Inflammatory macrophage treated with lipopolysaccharide for 1 hour (primary cell): Measurements from ENCODE around the gene GPR156.
A peak's percentile ranks its signal among the peaks of the same experiment; 100 is the strongest.
"Not testable (repeated sequence)": the region's sequence is repeated elsewhere in the genome, so short reads cannot be mapped to it uniquely, and the experiment has no call there.

Experiments used
- DNase-seq, 2 donors: peaks; one replicate each; pipeline ENCODE4 v3.0.0-alpha.2; 2020 to 2022

GPR156 gene

DNA sequence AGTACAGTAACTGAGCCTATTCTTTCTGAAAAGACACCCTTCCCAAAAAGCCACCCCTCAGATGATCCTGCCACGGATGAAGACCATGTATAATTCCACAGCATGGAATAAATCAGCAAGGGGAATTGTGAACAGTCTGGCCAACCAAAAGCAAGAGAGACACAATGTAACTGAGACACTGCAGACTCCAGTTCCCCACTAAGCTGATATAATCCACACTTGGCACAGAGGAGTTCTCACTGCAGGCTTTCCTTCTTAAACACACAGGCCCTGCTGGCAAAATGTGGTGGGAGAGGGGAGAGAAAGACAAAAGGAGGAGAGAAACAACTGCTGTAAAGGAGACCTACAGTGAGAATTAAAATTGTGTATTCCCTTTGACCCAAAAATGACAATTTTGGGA is 12.7 kb downstream of the GPR156 start:
- no peak for DNase-seq

GRCh38 chr3:120265989-120266388 is 19.0 kb downstream of the GPR156 start:
- DNase-seq, result no peak

- DNase-seq, result no peak
Observed at GRCh38 chr3:120264963-120265362, 20.1 kb downstream of the GPR156 start.

DNA sequence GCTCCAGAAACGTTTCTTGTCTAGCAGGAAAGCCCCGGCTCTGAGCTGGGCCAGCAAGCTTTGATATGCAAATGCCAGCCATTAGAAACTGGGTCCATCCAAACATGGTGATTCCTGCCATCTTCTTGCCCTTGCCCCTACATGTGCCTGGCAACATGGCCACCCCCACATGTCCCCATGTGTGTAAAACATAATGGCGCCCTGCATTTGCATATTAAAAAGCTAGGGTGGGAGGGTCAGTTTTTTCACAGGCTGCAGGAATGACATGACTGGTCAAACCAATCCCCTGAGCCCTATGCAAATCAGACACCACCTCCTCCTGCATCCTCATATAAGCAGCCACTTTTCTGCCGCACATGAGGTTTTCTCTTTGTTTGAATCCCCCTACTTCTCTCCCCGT is 21.2 kb downstream of the GPR156 start:
- DNase-seq, result no peak

- no peak for DNase-seq
Observed at GRCh38 chr3:120258009-120258408, 27.0 kb downstream of the GPR156 start.

GRCh38 chr3:120245386-120245785 is 39.6 kb downstream of the GPR156 start:
- no peak for DNase-seq

DNA sequence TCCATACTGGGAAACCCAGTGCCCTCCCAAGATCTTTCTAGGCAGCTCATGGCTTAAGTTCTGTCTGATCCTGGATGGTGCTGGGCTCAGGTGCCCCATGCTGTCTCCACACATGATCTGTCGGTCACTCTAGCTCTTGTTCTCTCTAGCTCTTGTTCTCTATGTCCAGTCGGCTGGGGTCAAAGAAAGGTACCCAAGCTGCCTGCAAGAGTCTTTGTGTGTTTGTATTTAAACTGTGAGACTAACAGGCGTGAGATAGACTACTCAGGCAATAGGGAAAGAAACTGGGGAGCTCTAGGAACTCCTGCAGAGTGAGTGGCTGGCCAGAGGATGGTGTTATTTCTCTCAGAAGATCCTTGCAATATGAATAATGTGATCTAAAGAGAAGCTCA is 40.2 kb downstream of the GPR156 start:
- DNase-seq, result no peak

DNA sequence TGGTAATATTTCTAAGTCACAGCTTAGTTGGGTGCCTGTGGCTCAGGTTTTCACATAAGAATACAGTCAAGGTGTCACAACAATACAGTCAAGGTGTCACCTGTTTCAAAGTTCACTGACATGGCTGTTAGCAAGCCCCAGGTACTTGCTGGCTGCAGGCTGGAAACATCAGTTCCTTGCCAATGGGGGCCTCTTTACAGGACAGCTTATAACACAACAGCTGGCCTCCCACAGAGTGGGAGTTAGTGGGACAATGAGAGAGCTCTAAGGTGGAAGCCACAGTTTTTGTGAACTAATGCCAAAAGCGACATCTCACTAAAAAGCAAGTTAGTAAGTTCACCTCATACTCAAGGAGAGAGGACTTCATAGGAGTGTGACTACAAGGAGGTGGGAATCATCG is 45.4 kb downstream of the GPR156 start:
- no peak for DNase-seq

- no peak for DNase-seq
Observed at GRCh38 chr3:120227710-120228347, 57.2 kb downstream of the GPR156 start.

DNA sequence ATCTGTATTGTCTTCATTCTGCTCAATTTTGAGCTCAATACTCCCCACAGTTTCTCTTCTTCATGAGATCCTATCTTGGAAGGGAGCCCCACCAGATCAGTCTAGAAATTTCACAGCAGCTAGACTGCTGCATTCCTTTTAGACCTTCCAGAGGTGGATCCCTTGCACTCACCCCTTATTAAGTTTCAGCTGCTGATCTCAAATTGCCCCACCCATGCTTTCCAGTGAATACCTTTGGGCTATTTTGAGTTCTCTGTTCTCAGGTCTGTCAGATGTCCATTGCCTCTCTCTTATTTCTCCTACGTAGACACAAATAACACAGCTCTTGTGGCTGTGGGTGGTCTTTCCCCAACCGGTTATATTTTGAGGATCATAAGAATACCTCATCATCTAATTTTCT is 60.8 kb downstream of the GPR156 start:
- no peak for DNase-seq

DNA sequence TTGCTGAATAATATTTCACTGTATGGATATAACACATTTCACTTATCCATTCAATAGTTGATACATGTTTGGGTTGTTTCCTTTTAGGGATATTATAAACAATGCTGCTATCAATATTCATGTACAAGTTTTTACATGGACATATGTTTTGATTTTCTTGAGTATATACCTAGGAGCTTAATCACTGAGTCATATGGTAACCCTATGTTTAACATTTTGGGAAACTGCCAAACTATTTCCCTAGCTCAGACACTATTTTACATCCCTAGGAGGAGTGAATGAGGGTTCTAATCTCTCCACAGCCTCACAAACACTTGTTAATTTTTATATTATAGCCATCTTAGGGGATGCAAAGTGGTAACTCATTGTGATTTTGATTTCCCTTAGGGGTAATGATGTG is 66.0 kb downstream of the GPR156 start:
- DNase-seq, result no peak

- not testable (repeated sequence) for DNase-seq
Observed at GRCh38 chr3:120216633-120217032, 68.4 kb downstream of the GPR156 start.

GRCh38 chr3:120214176-120214575 is 70.8 kb downstream of the GPR156 start:
- no peak for DNase-seq

DNA sequence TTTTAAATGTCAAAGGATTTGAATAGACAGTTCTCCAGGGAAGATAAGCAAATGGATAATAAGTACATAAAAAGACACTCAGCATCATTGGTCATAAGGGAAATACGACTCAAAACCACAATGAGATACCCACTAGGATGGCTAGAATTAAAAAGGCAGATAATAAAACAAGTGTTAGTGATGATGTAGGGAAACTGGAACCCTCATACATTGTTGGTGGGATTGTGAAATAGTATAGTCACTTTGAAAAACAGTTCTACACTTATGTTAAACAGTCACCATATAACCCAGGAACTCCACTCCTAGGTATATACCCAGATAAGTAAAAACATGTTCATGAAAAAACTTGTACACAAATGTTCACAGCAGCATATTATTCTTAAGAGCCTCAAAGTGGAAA is 72.5 kb downstream of the GPR156 start:
- DNase-seq, result peak in 1 of 2 donors; percentile 5

GRCh38 chr3:120209425-120209824 is 75.6 kb downstream of the GPR156 start:
- DNase-seq, result no peak

DNA sequence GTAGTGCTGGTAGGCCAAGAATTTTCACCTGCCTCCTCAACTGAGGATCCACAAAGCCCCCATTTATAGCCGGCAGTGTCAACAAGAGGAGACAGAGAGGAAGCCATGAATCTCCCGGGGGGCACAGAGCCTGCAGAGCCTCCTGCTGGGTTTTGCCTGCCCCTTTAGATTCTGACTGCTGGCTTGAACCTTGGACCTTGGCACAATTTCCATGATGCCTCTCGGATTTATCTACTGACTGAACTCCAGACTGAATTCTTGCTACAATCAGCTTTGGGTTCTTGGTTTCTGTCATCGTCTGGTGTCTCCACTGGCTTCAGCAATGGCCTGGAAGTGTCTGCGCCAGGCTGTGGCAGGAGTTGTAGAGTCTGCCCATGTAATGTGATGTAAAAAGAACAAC is 80.7 kb downstream of the GPR156 start:
- no peak for DNase-seq

DNA sequence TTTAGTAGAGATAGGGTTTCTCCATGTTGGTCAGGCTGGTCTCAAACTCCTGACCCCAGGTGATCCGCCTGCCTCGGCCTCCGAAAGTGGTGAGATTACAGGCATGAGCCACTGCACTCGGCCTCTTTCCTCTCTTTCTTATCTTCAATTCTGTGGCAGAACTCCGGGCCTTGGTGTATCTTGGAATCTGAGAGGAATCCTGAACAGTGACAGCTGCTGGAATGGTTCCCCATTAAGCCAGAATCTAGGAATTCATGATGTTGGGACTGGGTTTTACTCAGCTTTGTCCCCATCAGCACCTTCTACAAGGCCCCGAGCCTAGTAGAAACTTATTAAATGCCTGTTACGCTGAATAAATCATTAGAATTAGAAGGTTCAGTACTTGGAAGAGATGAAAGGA is 81.4 kb downstream of the GPR156 start:
- no peak for DNase-seq

DNA sequence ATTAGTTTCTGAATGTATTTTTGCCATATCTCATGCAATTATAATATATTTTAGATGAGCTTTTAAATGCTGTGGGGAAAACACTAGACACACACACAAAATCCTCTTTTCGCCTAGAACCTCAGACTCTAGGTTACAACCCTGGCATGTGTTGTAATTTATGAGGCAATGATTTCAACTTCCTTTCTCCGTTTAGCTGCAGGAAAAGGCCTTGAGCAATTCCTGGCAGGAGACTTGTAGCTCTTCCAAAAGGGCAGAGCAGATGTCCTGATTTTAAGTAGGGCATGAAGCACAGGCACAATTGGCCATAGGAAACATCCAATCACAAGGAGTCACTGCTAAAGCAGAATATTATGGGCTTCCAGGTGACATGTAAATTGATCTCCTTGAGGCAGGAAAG is 82.0 kb downstream of the GPR156 start:
- peak; percentile 86 to 87 for DNase-seq

DNA sequence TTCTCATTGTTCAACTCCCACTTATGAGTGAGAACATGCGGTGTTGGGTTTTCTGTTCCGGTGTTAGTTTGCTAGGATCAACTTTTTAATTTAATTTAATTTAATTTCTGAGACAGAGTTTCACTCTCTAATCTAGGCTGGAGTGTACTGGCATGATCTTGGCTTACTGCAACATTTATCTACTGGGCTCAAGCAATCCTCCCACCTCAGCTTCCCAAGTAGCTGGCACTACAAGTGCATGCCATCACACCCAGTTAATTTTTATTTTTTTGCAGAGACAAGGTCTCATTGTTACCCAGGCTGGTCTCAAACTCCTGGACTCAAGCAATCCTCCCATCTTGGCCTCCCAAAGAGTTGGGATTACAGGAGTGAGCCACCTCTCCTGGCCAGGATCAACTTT is 82.7 kb downstream of the GPR156 start:
- DNase-seq, result no peak

DNA sequence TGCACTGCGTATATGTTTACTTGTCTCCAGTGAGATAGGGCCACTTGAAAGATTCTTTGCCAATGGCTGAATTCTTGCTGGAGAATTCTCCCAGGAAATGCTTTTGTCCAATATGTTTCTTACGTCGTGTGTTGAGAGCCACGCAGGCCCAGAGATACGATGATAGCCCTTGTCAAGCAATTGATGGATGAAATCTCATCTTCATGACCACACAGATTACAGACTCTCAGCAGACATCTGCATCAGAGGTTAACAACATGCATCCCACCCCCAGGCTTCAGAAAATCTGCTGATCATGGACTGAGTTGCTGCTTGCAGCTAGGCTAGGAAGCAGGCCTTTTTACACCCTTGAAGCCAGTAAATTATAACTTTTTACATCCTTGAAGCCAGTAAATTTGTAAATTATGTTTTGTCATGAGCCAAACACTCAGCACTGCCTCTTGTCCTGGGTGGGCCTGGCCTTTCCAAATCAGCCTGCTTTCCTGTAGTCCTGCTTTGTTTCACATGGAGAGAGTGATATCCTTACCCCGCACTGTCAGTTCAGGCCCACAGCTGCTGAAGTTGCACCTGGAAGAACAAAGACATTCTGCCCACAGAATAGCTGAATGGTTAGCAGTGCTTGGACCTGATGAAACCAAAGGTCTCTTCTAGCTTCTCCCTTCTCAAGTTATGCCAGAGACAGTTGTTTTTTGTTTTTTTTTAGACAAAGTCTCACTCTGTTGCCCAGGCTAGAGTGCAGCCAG is 84.4 kb downstream of the GPR156 start:
- no peak for DNase-seq

- peak; percentile 6 to 24 for DNase-seq
Observed at GRCh38 chr3:120198305-120198878, 86.6 kb downstream of the GPR156 start.

- DNase-seq, result no peak
Observed at GRCh38 chr3:120196812-120197211, 88.2 kb downstream of the GPR156 start.

DNA sequence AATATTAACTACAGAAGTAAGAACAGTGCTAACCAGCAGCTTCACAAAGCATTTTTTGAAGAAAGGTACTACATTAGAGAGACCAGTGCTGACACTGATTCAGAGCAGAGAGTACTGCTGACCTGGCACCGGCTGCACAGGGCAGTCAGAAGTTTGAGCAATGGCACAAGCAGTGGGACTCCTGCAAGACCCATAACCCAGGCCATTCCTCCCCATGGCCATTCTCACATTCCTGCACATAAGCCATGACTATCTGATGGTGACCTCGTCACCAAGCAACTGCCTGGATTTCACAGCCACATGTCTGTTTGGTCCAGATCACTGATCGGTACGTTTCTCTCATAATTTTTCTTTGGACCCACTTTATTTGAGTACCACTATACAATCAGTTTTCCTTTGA is 88.7 kb downstream of the GPR156 start:
- DNase-seq, result no peak

GRCh38 chr3:120193554-120193953 is 91.5 kb downstream of the GPR156 start:
- DNase-seq, result no peak

DNA sequence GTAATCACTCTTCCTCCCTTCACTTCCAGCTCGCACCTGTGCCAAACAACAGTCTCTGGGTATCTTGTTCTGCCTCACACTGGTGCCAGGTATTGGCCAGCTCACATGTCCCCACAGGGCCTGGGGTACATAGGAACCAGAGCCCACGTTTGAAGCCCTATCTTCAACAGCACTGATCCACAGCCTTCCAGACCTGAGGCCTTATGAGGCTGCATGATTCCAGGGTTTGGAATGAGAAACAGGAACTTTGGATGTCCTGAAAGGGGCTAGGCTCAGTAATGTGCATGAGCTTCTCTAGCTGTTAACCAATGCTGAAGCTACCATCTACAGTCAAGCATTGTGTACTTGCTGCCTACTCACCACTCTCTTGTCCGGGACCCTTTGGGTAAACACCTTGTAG is 92.4 kb downstream of the GPR156 start:
- no peak for DNase-seq
